HL-60 (cell line): ENCODE measurements around the gene UNC13B.

ENCODE experiments used
- DNase-seq, 2 experiments: peaks; one replicate each; pipeline ENCODE4 v3.0.0-alpha.2; 2010 to 2020; ENCODE audit warnings: low read depth in 1 of 2, low spot score in 1 of 2
- H3K27ac ChIP-seq: fragments of 250-450 bp; sonication (Bioruptor Pico); replicated peaks from 2 replicates; pipeline ENCODE4 v1.5.1; 2020; ENCODE audit warnings: mild to moderate bottlenecking, moderate library complexity
- H3K27me3 ChIP-seq: fragments of 250-450 bp; sonication (Bioruptor Pico); 2 replicates; pipeline ENCODE4 v1.5.1; 2021; ENCODE audit warnings: mild to moderate bottlenecking, moderate library complexity; ENCODE audit not compliant: insufficient read depth, poor library complexity, severe bottlenecking
- H3K4me3 ChIP-seq: replicated peaks from 2 replicates; pipeline ENCODE4 v1.5.1; 2011; ENCODE audit warnings: mild to moderate bottlenecking, control low read depth, low read length; ENCODE audit not compliant: insufficient read depth
- CTCF ChIP-seq: IDR thresholded peaks from one replicate; pipeline ENCODE4 v1.5.1; 2011; ENCODE audit warnings: low read length, control low read depth, inconsistent platforms; ENCODE audit not compliant: insufficient read depth
- GABPA ChIP-seq: IDR thresholded peaks from 2 replicates; pipeline ENCODE4 v1.6.1; 2012; ENCODE audit warnings: low read depth
- POLR2AphosphoS5 ChIP-seq: IDR thresholded peaks from 2 replicates; pipeline ENCODE4 v1.6.1; 2012; ENCODE audit warnings: low read depth
- REST ChIP-seq: IDR thresholded peaks from 2 replicates; pipeline ENCODE4 v1.6.1; 2012; ENCODE audit warnings: low read depth; ENCODE audit not compliant: insufficient replicate concordance
- SPI1 ChIP-seq: IDR thresholded peaks from 2 replicates; pipeline ENCODE4 v1.6.1; 2012; ENCODE audit warnings: low read depth, mild to moderate bottlenecking, borderline replicate concordance

Gene UNC13B

GRCh38 chr9:35114840-35115628 is 46.8 kb upstream of the UNC13B start:
- H3K27me3 ChIP-seq, result no peaks in the 10 kb centered on the region
- peak; percentile 84 to 89 for DNase-seq
- peak overlapping the region; percentile 62 for H3K4me3 ChIP-seq
- H3K27ac ChIP-seq, result peak overlapping the region; percentile 84
- TF ChIP-seq REST, result peak; percentile 26
- TF ChIP-seq CTCF, result no peak
- peak; percentile 73 for TF ChIP-seq GABPA
- TF ChIP-seq POLR2AphosphoS5, result peak; percentile 12; the same call in 1 of the 2 replicates
- TF ChIP-seq SPI1, result peak; percentile 85

GRCh38 chr9:35115680-35116538 is 45.9 kb upstream of the UNC13B start, which contains the start of gene ATOSB:
Gene ATOSB (minus strand): TSS chr9:35115862. CDS start chr9:35108274, 7,588 bp downstream.
- 0 out of 2 replicates have a peak, but pooled peaks have one; percentile 5 for TF ChIP-seq POLR2AphosphoS5
- TF ChIP-seq CTCF, result no peak
- TF ChIP-seq SPI1, result 0 out of 2 replicates have a peak, but pooled peaks have one; percentile 3
- DNase-seq, result peak; percentile 92 to 96
- H3K27ac ChIP-seq, result peak within 1 kb of the TSS; percentile 84

GRCh38 chr9:35116539-35116897 is 45.3 kb upstream of the UNC13B start:
- Histone ChIP-seq H3K27ac (peak overlapping the region; percentile 84; the same call in 1 of the 2 replicates), H3K4me3 (peak overlapping the region; percentile 62), H3K27me3 (no peaks in the 10 kb centered on the region)
- no peak for TF ChIP-seq SPI1
- TF ChIP-seq CTCF, result no peak
- no peak for TF ChIP-seq POLR2AphosphoS5
- TF ChIP-seq REST, result no peak
- TF ChIP-seq GABPA, result no peak
- no peak for DNase-seq

More at GRCh38 chr9:35115680-35116538, 45.9 kb upstream of the UNC13B start, which contains the start of gene ATOSB:
- H3K27me3 ChIP-seq, result no peaks in the 10 kb centered on the region
- peak within 1 kb of the TSS; percentile 62 for H3K4me3 ChIP-seq
